ENCODE measurements around the gene GRIK4.

DNA sequence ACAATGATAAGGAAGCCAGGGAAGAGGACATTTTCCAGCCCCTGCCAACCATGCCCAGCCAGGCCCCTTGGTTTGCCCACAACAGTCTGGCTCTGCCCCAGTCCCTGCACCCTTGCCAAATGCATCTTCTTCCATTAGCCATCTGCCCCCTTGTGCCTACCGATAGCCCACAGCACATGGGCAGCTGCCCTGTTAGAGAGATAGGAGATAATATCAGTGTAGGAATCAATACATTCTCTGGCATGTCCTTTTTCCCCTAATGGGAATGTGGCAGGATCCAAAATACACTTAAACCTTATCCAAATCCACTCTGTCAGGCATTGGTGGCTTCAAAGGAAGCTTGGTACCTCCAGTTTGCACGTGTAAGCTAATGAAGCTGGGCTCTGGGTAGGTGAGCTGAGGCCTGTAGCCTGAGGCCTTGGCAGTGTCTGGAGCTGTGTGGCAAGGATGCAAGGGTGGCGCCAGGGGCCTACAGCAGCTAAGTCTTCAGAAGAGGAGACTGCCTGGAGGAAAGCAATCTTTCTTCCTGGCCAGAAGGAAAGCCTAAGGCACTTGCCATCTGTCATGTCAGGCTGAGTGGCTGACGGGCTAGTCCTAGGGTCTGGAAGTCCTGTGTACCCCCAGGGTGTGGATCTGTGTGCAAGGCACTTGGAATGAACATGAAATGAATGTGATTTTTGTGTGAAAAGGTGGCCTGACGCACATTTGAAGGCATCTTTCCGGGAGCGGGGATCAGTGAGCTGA, 348.2 kb downstream of the GRIK4 start:
- TF ChIP-seq, protein P1, sequence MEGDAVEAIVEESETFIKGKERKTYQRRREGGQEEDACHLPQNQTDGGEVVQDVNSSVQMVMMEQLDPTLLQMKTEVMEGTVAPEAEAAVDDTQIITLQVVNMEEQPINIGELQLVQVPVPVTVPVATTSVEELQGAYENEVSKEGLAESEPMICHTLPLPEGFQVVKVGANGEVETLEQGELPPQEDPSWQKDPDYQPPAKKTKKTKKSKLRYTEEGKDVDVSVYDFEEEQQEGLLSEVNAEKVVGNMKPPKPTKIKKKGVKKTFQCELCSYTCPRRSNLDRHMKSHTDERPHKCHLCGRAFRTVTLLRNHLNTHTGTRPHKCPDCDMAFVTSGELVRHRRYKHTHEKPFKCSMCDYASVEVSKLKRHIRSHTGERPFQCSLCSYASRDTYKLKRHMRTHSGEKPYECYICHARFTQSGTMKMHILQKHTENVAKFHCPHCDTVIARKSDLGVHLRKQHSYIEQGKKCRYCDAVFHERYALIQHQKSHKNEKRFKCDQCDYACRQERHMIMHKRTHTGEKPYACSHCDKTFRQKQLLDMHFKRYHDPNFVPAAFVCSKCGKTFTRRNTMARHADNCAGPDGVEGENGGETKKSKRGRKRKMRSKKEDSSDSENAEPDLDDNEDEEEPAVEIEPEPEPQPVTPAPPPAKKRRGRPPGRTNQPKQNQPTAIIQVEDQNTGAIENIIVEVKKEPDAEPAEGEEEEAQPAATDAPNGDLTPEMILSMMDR (IDR thresholded peaks at IDR 0.05) = no peak
- no peak for TF ChIP-seq POLR2A (IDR thresholded peaks at IDR 0.05)
